Mammary epithelial cell (primary cell): ENCODE data around the gene NAV3.

ENCODE experiments used
- CTCF ChIP-seq, 2 donors: IDR thresholded peaks in 1 of 2; conservative IDR thresholded peaks in 1 of 2; 2 replicates each; pipeline ENCODE4 v1.5.1; 2011 to 2012; ENCODE audit warnings: inconsistent platforms in 2 of 2, low read length in 2 of 2, mild to moderate bottlenecking in 2 of 2, control low read depth in 1 of 2, low read depth in 1 of 2; ENCODE audit not compliant: insufficient read depth in 1 of 2; ENCODE audit errors: extremely low read depth in 1 of 2
- EZH2 ChIP-seq: IDR thresholded peaks from 2 replicates; pipeline ENCODE4 v1.6.1; 2012; ENCODE audit warnings: low read length, inconsistent platforms, borderline replicate concordance

- no peak for TF ChIP-seq CTCF (conservative IDR thresholded peaks at IDR 0.05 in 1 of 2, IDR thresholded peaks at IDR 0.05 in 1 of 2; ENCODE audit: extremely low read depth in 1 of 2, insufficient read depth in 1 of 2, low read depth in 1 of 2, low read length in 2 of 2)
- TF ChIP-seq EZH2 = no peak
Measured at GRCh38 chr12:77816196-77816595, 14.5 kb upstream of the NAV3 start.
